Fibroblast of skin of left quadriceps (primary cell): ENCODE results near the gene TENM4.
A peak's percentile ranks its signal among the peaks of the same experiment; 100 is the strongest.

Experiments used
- DNase-seq, 2 experiments: peaks; one replicate each; pipeline ENCODE4 v3.0.0-alpha.2; 2013; ENCODE audit warnings: low read depth in 2 of 2

TENM4 gene

GRCh38 chr11:79296141-79296540, 144.7 kb downstream of the TENM4 start:
- no peak for DNase-seq

DNA sequence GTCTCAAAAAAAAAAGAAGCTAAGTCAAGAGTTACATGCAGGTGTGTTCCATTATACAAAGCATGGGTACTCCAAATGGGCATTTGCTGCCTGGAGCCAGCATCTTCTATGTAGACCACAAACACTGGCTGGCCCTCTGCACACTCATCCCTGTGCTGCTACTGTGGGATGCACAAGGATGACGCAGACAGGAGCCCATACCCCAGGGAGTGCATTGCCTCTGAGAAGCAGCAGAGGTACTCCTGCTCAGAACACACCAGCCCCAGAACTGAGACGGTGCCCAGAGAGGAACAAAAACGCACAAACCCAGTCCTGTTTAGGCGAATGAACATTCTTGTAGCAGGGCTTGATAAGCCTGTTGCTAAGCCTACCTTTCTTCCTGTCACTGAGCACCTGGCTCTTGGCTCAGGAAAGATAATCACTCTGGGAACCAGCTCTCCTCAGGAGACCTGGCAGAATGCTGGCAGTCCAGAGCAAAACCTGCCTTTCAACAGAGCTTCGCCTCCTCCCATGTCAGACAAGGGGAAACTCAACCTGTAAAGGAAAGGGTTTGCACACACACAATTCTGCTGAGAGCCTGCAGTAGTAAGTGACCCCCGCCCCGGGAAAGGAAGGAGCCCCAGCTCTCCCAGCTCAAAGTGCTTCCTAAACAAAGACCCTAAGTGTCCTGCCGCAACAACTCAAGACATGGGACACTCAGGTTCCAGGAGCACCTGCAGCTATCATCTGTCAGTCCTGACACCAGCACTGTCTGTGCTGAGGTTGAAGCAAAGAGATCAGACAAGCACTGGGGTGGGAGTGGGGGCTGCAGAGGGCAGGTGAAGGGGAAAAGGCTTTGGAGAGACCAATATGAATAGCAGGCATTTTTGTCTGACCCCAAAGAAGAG, 145.7 kb downstream of the TENM4 start:
- DNase-seq = no peak

GRCh38 chr11:79291948-79292347, 148.9 kb downstream of the TENM4 start:
- no peak for DNase-seq

- no peak for DNase-seq
Observed at GRCh38 chr11:79290761-79291160, 150.1 kb downstream of the TENM4 start.

DNA sequence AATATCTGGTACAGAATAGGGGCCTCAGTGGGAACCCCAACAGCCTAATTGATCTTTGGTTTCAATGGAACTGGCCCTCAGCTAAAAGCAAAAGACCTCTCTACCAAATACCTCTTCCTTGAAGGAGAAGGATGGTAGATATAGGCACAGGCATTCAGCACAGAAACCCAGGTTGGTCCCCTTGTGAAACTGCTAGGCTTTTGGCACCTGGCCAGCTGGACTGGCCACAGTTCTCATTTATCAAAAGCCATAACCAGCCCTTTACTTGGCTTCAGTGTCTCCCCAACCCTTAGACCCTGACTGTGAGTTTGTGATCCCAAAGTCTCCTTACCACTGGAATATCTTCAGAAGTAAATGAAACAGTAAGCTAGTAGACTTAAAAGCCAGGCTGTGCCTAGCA, 152.9 kb downstream of the TENM4 start:
- DNase-seq = no peak

DNA sequence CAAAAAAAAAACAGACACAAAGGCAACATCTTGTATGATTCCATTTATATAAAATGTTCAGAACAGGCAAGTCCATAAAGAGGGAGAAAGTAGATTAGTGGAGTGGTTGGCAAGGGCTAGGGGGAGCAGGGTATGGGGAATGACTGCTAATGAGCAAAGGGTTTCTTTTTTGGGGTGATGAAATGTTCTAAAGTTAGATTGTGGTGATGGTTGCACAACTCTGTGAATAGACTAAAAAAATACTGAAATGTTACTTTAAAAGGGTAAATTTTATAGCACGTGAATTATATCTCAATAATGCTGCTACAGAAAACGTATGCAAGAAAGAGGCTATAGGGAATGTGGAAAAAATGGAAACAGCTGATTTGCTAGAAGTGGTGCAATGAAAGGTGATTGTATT, 155.1 kb downstream of the TENM4 start:
- no peak for DNase-seq

DNA sequence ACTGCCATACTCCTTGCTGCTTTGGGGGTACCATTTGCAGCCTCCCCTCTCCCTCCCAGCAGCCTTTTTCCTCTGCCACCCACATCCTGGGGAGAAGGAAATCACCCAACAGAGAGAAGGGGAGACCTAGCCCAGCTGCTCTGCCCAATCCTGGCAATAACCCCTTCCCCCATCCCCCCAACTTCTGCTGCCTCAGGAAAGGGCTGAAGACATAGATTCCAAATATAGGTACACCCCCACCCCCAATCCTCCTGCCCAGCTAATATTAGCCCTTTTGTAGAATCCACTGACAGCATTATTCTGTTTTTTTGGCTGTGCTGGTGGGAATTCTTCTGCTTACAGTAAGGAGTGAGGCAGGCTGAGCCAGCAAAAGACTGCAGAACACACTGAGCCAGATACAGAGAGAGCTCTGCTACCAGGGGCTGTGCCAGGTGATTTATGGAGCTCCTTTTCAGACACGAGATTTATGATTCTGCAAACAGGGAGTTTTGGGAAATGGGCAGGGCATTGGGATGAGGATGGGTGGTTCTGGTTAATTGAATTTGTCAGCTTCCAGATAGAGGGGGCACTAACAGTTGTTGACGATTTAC, 164.0 kb downstream of the TENM4 start:
- no peak for DNase-seq

GRCh38 chr11:79274636-79275331, 166.0 kb downstream of the TENM4 start:
- DNase-seq = peak; percentile 83 to 84

DNA sequence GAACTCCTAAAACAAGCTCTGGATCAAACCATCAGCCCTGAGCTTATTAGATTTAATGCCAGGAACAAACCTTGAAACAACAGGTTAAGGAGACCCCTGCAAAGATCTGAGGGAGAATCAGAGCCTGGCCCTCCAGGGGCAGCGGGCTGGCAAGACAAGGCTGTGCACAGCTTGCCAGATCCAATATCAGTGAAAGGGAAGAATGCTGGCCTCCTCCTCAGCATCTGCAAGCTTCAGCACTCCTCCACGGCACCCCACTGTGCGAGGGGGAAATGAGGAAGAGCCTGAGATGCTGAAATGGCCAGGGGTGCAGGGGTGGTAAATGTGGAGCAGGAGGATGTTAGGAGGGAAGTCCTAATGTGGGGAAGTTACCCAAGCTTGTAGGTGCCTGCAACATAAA, 167.0 kb downstream of the TENM4 start:
- no peak for DNase-seq

GRCh38 chr11:79269611-79270307, 171.1 kb downstream of the TENM4 start:
- DNase-seq = no peak

DNA sequence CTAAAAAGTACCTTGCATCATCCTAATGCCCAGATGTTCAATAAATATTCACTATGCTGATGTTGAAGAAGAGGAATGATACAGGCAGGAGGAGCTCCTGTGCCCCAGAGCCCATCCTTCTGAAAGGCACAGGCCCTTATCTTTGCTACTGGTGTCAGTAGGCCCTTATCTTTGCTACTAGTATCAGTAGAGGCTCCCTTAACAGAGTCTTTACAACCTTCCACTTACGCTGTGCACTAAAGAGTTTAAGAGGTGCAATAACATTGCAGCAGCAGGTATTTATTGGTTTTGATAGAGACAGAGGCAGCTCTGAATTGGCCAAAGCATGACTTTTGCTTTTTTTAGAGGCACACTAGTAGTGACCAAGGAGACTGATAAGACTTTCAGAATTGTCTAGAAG, 174.4 kb downstream of the TENM4 start:
- no peak for DNase-seq

GRCh38 chr11:79265756-79266322, 175.0 kb downstream of the TENM4 start:
- DNase-seq = no peak

DNA sequence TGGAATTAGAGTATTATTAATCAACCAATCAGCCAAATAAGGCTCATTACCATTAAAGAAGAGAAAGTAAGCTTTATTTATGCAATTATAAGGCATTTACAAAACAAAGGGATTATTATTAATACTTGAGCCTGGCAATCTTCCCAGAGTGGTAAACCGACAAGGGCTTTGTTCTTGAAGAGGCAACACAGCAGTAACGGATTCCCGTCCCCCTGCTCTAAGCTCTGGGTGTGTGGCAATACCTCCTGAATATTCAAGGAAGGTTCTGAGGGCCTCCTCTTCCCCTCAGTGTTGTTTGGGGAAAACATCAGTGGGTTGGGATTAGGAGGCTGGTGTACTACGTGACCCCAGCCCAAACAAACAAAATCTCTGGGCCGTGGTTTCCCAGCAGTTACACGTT, 176.5 kb downstream of the TENM4 start:
- DNase-seq = no peak

DNA sequence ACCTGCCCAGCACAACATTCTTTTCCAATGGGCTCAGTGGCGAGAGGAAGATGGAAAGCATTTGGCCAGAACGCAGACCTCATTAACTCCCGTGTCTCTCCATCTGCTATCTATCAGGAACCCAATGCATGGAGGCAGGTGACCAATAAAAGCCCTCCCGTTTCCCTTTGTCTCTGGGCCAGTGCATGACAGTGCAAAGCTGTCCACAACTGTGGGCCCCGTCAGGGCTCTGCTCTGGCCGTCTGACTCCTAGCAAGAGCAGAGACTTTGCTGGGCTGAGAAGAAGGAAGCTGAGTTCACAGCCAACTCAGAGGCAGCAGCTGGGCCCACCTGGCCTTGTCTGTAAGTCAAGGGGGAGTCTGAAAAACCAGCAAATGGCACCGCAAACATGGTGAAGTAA, 177.8 kb downstream of the TENM4 start:
- DNase-seq = no peak

DNA sequence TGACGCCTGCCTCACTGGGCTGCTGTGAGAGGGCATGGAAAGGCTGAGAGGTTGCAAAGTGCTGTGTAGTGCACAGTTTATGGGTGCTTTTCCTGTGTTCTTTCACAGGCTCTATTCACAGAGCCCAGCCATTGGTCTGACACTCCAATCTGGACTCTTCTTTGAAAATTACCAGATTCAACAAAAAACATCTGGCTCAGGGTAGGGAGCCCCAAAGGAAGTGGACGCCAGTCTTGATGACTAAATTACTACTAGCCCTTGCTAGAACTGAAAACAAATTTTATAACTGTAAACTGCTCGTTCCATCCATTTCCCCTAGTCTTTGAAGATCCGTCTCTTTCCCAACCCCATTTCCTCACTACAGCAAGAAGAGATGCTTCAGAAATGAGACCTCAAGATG, 178.6 kb downstream of the TENM4 start:
- peak; percentile 42 to 48 for DNase-seq

DNA sequence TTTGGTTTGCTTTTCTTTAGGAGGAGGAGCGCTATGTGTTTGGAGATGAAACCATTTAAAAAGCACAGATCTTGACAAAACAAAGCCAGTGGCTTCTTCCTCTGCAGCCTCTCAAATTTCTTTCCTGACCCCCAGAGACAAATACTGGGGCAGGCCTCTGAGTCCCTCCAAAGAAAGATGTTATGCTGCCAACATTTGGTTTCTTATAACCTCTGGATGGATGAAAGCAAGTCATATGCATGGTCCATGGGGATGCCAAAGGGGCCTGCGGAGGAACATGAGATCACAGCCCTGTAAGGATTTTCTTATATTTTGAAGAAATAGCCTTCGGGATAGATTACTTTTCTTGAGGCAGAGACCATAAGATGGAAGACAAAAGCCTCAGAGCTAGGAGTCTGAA, 179.1 kb downstream of the TENM4 start:
- DNase-seq = no peak

GRCh38 chr11:79259800-79260199, 181.0 kb downstream of the TENM4 start:
- DNase-seq = no peak

DNA sequence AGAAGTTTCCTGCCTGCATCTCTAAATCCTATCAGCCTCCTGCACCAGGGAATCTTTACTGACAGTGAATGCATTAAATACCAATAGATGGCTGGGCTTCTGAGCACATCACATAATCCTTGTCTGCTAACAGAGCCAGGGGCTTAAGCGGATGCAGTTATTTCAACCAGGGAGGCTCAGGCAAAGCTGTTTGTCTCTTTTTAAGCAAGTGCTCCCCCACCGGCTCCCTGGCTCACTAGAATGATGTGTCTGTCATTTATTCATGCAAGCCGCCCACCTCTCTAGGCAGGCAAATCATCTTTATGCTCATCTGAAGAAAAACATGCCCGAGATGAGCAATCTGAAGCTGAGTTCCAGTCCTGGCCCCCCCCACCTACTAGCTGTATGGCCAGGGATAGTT, 182.3 kb downstream of the TENM4 start:
- no peak for DNase-seq

DNA sequence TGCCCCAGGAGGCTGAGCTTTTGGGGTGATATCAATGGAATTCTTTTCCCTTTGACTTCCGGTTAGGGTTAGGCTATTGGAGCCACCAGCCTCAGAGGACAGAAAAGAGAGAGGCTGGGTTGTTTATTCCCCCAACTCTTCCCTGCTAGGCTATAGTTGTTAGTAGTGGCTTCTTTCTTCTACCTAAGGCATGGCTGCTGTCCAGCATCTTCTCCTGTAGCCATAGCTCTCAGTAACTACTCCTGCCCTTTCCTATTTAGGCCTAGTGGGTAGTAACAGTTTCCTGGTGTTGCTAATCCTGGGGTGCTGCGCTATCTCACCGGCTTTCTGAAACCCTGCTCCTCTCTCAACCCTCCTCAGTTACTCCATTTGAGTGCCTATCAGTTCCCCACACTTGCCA, 184.9 kb downstream of the TENM4 start:
- no peak for DNase-seq

DNA sequence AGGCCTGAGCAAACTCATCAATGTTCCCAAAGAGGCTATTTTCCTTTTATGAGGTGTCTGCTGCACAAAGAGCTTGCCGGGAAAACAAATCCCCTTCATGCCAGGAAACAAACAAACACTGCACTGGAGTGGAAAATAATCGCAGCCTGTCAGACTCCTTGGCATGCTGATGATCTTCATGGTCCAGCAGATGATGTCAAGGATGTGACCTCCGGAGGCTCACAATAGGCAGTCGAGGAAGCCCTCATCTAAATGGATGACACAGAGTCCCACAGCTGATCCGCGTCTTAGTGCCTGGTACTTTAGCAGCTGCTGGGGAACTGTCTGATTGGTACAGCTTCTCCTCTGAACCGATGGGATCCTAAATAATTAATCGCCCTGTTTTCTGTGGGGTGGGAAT, 187.6 kb downstream of the TENM4 start:
- no peak for DNase-seq

DNA sequence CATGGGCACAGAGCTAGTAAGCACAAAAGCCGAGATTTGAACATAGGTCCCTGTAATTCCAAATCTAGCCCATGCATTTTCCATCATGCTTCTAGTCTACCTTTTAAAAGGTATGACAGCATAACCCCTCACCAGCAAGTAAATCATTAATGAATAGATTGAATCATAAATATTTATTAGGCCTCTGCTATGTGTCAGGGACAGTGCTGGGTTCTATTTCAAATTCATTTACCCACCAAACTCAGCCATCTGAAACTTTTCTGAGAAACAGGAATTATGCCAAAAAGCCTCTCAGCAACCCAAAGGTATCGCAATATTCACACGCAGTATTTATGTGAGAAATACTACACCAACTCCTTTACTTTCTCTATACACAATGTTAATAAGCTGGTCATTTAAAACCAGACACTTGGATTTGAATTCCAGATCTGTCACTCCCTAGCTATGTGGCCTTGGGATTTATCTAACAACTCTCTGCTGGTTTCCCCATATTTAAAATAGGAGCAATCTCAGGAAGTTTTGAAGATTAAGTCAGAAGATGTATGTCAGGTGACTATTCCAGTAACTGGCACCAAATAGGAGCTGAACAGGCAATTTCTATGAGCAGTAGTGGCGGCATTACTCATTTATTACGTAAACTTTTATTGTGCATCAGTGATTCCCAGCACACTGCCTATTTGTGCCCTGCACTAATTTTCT, 191.4 kb downstream of the TENM4 start:
- peak in 1 of 2 experiments; percentile 20 for DNase-seq
